ENCODE measurements around the gene LRRC17.
A peak's percentile ranks its signal among the peaks of the same experiment; 100 is the strongest.
"Not testable (repeated sequence)": the region's sequence is repeated elsewhere in the genome, so short reads cannot be mapped to it uniquely, and the experiment has no call there.

LRRC17 gene

GRCh38 chr7:102895602-102896001 lies 17.2 kb upstream of the LRRC17 start:
- intact Hi-C loops (cut with DNase I): no loop called here
- no peak for DNase-seq

DNA sequence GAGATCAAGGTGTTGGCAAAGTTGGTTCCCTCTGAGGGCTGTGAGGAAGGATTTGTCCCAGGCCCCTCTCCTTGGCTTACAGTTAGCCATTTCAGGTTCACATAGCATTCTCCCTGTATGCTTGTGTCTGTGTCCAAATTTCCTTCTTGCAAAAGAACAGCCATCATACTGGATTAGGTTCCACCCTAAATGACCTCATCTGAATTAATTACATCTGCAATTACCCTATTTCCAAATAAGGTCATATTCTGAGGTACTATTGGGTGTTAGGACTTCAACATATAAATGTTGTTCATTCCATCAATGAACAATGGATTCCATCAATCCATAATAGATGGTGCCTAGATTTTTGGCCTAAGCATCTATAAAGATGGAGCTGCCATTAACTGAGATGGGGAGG lies 16.2 kb upstream of the LRRC17 start:
- intact Hi-C loops (cut with DNase I): no loop called here
- no peak for DNase-seq

DNA sequence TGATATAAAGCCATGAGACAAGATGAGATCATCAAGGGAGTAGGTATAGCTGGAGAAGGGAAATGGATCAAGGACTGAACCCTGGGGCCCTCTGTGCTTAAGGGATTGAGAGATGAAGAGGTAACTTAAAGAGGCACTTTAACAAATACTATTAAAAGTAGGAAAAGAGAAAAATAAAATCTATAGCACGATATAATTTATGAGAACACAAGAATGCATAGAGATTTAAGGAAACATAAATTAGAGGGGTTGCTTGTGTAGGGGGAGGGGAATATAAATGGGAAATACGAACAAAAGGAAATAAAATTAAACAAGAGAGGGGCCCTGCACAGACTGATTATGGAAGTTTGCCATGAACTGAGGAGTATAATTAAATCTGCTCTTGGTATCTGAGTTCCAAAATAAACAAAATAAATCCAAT lies 15.6 kb upstream of the LRRC17 start:
- no peak for DNase-seq
- intact Hi-C loops (cut with DNase I): no loop called here

- intact Hi-C loops (cut with DNase I): no loop called here
- peak in 1 of 42 donors; percentile 5 for DNase-seq
Observed at GRCh38 chr7:102897856-102898531, 14.8 kb upstream of the LRRC17 start.

DNA sequence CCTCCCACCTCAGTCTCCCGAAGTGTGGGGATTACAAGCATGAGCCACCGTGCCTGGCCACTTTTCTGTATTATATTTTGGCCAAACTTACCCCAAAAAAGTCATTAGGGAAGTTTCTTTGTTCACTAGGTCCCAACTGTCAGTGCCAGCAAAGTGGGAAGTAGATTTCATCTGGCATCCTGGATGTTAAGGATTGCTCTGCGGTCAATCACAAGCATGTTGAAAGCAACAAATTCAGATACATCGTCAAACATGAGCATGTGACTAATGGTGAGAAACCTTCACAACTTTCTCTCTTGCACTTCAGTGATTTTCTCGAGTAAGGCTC lies 14.3 kb upstream of the LRRC17 start:
- DNase-seq: no peak
- intact Hi-C loops (cut with DNase I): no loop called here

DNA sequence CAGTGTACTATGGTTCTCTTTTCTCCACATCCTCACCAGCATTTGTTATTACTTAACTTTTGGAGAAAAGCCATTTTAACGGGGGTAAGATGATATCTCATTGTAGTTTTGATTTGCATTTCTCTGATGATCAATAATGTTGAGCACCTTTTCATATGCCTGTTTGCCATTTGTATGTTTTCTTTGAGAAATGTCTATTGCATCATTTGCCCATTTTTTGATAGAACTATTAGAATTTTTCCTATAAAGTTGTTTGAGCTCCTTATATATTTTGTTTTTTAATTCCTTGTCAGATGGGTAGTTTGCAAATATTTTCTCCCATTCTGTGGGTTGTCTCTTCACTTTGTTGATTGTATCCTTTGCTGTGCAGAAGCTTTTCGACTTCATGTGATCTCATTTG lies 10.7 kb upstream of the LRRC17 start:
- intact Hi-C loops (cut with DNase I); DNase-seq: not testable (repeated sequence)

- intact Hi-C loops (cut with DNase I); DNase-seq: not testable (repeated sequence)
Observed at GRCh38 chr7:102903576-102903975, 9.2 kb upstream of the LRRC17 start.

DNA sequence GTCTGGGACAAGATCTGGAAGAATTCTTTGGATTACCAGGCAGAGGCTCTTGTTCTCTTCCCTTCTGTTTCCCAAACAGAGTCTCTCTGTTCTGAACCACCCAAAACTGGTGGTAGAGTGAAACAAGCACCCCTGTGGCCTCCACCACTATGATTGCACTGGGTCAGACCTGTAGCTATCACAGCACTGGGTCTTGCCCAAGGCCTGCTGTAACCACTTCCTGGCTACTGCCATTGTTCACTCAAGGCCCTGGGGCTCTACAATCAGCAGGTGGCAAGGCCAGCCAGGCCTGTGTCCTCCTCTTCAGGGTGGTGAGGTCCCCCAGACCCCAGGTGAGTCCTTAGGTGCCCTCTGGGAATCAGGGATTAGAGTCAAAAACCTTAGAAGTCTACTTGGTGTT lies 4.1 kb upstream of the LRRC17 start:
- intact Hi-C loops (cut with DNase I): no loop called here
- DNase-seq: no peak

DNA sequence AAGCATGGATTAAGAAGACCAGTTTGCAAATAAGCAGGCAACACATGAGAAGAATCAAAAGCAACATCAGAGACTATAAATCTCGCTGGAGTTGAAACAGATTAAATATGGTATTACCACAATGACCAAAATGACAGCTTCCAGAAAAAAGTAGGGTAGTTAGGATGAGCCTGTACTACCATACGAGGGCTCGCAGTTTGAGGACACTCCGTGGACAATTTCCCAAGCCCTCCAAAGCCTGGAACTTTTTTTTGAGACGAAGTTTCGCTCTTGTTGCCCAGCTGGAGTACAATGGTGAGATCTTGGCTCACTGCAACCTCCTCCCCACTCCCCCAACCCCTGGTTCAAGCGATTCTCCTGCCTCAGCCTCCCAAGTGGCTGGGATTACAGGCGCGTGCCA lies 1.0 kb downstream of the LRRC17 start:
- intact Hi-C loops (cut with DNase I): no loop called here
- no peak for DNase-seq

DNA sequence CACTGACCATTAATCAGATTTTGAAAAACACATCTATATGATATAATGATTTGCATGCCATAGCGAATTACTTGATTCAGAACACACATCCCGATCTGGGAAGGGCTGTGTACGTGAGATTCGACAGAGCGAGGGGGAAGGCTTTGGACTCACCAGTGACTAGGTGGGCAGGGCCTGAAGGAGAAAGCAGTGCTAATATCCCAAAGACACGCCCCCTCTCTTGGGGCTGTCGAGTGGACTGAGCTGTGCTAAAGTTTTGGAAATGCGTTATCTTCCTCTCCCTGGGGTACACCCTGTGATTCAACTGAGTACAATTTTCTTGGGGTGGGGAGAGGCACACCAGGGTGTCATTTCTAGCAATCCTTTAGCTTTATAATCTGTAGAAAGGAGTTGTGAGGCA lies 1.8 kb downstream of the LRRC17 start:
- DNase-seq: no peak
- intact Hi-C loops (cut with DNase I): no loop called here

- DNase-seq: no peak
- intact Hi-C loops (cut with DNase I): no loop called here
Observed at GRCh38 chr7:102916426-102916825, 3.6 kb downstream of the LRRC17 start.

- intact Hi-C loops (cut with DNase I): no loop called here
- no peak for DNase-seq
Observed at GRCh38 chr7:102916881-102917280, 4.1 kb downstream of the LRRC17 start.

DNA sequence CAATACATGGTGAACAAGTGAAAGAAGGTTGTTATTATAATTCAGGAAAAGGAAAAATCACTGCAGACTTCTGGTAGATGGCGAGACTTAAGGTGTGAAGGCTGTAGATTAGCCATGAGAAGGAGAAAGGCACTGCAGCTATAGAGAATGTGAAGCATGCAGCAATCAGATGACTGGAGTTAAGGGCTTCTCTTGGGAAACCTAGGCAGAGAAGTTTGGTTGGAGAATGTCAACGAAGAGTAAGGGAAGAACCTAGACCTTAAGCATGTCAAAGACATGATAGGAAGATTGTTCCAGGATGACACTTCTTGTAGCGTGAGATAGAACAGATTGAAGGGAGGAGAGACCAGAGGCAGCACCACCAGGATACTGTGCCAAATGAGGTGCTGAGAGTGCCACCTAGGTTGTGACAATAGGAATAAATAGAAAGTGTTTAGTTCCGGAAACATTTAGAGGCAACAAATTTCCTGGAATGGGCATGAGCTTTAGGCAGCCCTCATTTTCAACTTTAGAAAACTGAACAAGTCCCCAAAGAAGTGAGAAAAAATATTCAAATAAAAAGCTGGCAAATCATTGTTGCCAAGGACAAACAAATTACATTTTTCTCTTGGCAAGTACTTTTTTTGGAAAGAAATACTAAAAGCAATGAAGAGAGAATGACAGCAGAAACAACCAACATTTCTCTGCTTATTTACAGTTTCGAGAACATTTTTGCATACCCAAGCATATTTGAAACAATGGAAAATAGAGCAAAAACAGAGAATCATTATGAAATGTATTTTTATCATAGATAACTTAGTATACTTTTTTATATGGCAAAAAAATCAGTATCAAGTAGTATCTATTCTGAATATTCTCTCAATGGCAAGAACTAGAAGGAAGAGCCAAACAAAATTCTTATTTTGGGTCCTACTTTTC lies 4.9 kb downstream of the LRRC17 start:
- intact Hi-C loops (cut with DNase I): no loop called here

DNA sequence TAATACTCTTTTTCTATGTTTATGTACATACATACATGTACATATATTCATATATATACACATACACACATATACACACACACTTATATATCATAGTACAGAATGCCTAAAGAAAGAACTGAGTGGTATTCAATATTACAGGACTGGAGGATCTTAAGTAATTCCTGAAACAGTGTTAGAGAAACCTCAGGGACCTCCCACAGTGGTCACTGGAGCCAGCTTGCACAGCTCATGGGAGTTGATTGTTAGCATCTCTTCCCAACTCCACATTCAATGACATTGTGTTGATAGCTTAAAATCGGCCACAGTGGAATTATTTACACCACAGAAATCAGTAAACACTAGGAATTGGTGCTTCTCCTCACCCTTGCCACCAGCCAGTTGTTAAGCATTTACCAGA lies 6.0 kb downstream of the LRRC17 start:
- intact Hi-C loops (cut with DNase I): no loop called here
- no peak for DNase-seq

More for the DNA sequence above, 4.9 kb downstream of the LRRC17 start:
- no peak for DNase-seq

GRCh38 chr7:102925976-102926782 lies 13.4 kb downstream of the LRRC17 start:
- intact Hi-C loops (cut with DNase I): no loop called here
- no peak for DNase-seq

DNA sequence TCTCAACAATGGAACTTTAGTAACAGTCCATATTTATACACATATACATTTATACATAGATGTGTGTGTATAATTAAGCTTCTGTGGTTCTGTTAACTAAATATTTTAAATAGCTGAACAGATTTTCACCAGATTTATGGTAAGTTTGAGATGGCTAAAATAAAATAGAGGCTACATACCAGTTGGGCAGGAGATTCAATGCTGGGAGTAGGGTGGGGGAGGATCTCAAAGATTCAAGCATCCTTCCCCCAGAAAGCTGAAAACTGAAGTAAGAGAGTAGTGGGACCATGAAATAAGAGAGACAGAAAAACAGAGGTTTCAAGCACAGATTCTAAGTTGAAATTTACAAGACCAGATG lies 14.0 kb downstream of the LRRC17 start:
- intact Hi-C loops (cut with DNase I): no loop called here

DNA sequence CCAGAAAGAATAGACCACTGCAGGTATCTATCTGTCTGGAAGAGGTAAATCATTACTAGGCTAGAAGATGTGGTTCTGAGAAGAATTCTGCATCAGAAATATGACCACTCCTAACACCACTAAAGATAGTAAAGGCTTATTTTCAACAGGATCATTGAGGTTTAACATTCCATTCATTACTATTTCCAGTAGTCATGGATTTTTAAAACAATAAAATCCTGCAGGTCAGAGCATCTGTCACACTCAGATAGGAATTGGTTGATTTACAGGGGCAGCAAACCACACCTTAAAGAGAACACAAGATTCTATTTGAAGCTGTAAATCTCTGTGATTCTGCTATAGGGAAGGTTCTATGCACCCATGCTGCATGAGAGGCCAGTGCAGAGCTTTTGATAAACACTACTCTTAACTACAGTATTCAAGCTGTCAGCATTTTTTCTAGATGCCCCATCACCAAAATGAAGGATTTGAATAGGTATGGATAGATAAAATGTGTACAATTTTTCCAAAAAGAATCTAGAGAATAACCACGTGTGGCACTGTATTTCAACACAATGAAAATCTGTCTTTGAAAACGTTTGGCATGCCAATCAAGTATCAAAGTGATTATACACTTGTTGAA lies 14.6 kb downstream of the LRRC17 start:
- intact Hi-C loops (cut with DNase I): no loop called here
- DNase-seq: no peak

More for the DNA sequence above, 14.0 kb downstream of the LRRC17 start:
- DNase-seq: no peak

DNA sequence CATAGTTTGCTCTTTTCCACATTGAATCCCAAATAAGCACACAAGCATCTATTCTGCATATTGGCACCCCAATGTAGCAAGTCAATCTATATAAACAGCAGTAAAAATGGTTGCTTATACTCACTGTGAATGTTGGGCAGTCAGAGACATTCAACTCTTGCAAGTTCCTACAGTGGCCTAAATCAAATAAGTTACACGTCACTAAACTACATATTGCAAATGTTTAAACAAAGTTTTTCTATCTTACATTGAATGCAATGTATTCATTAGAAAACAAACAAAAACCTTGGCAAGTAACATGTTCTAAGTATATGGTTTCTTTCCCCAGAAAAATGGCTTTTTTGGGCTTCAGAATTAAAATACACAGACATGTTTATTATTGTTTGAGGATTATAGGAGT lies 19.0 kb downstream of the LRRC17 start:
- DNase-seq: no peak
- intact Hi-C loops (cut with DNase I): no loop called here

GRCh38 chr7:102933763-102934162 lies 21.0 kb downstream of the LRRC17 start:
- intact Hi-C loops (cut with DNase I): no loop called here
- peak in 29 of 42 donors; percentile 5 to 67 (median 23) for DNase-seq

- DNase-seq: no peak
- intact Hi-C loops (cut with DNase I): no loop called here
Observed at GRCh38 chr7:102934239-102934638, 21.4 kb downstream of the LRRC17 start.

Data from head of caudate nucleus (tissue), 42 donors.